DND-41 (cell line): ENCODE results near the gene CCDC63.

Source experiments
- ATAC-seq: fragments of 200-7000 bp; cut with Tn5 transposase; 3 replicates; pipeline ENCODE4 v1.9.1; 2021; ENCODE audit warnings: low read depth; ENCODE audit not compliant: insufficient read depth
- DNase-seq: peaks from one replicate; pipeline ENCODE4 v3.0.0-alpha.2; 2020
- H2AFZ ChIP-seq: 2 replicates; pipeline ENCODE4 v1.6.0; 2012; ENCODE audit warnings: low read depth, low read length
- H3K27ac ChIP-seq: 2 replicates; pipeline ENCODE4 v1.5.1; 2012; ENCODE audit warnings: low read length, inconsistent platforms
- H3K27me3 ChIP-seq: fragments of 200-600 bp; sonication (generic); 2 replicates; pipeline ENCODE4 v1.6.0; 2012; ENCODE audit warnings: low read length, mild to moderate bottlenecking, inconsistent platforms; ENCODE audit not compliant: insufficient read depth, poor library complexity
- H3K36me3 ChIP-seq: 2 replicates; pipeline ENCODE4 v1.5.1; 2012; ENCODE audit warnings: low read length, inconsistent platforms; ENCODE audit not compliant: insufficient read depth
- H3K4me1 ChIP-seq: 2 replicates; pipeline ENCODE4 v1.5.1; 2012; ENCODE audit warnings: mild to moderate bottlenecking, low read length; ENCODE audit not compliant: insufficient read depth
- H3K4me2 ChIP-seq: 2 replicates; pipeline ENCODE4 v1.6.0; 2012; ENCODE audit warnings: mild to moderate bottlenecking, moderate library complexity, low read length, inconsistent platforms; ENCODE audit not compliant: insufficient read depth
- H3K4me3 ChIP-seq, 2 experiments: fragments of 200-600 bp in 1 of 2; shearing (Covaris generic) in 1 of 2; 2 replicates each; pipeline ENCODE4 v1.5.1; 2012 to 2016; ENCODE audit warnings: inconsistent platforms in 2 of 2, low read length in 2 of 2, mild to moderate bottlenecking in 2 of 2, low read depth in 1 of 2, moderate library complexity in 1 of 2
- H3K79me2 ChIP-seq: 2 replicates; pipeline ENCODE4 v1.6.0; 2012; ENCODE audit warnings: low read length, inconsistent platforms; ENCODE audit not compliant: insufficient read depth
- H3K9ac ChIP-seq: 2 replicates; pipeline ENCODE4 v1.6.0; 2012; ENCODE audit warnings: low read depth, mild to moderate bottlenecking, inconsistent platforms, low read length, moderate library complexity
- H3K9me3 ChIP-seq: 2 replicates; pipeline ENCODE4 v1.5.1; 2012; ENCODE audit warnings: low read length, moderate library complexity, mild to moderate bottlenecking, inconsistent platforms; ENCODE audit not compliant: insufficient read depth, severe bottlenecking
- H4K20me1 ChIP-seq: 2 replicates; pipeline ENCODE4 v1.6.0; 2012; ENCODE audit warnings: low read length; ENCODE audit not compliant: insufficient read depth
- EZH2 ChIP-seq: IDR thresholded peaks from 3 replicates; pipeline ENCODE4 v1.6.1; 2012; ENCODE audit warnings: borderline replicate concordance, low read depth, mild to moderate bottlenecking, moderate library complexity, low read length, inconsistent platforms; ENCODE audit not compliant: severe bottlenecking
- TF ChIP-seq, protein P1 (sequence below): IDR thresholded peaks from 2 replicates; pipeline ENCODE4 v1.5.1; 2012; ENCODE audit warnings: borderline replicate concordance, low read length, moderate library complexity, mild to moderate bottlenecking; ENCODE audit not compliant: poor library complexity, severe bottlenecking; ENCODE audit errors: extremely low read depth

CCDC63 gene

DNA sequence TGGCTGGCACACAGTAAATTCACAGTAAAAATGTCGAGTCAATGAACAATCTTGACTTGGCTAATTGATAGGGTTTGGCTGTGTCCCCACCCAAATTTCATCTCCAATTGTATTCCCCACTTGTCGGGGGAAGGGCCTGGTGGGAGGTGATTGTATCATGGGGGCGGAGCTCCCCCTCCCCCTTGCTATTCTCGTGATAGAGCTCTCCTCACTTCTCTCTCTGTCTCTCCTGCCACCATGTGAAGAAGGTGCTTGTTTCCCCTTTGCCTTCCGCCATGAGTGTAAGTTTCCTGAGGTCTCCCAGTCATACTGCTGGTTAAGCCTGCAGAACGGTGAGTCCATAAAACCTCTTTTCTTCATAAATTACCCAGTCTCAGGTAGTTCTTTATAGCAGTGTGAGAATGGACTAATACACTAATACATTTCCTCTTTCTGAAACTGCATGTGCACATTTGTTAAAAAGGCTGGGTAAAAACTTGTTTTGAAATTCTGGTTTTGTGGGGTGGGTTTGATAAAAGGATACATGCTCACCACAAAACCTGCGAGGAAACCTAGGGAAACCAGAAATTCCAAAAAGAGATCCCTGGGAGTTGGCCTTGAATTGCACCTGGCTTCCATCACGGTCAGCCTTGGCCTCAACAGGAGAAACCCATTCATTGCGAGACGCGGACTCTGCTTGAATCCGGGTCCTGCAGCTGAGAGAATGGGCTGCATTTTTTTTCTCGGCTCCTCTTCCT is 89.7 kb downstream of the CCDC63 start:
- DNase-seq (no peak), ATAC-seq (no peak)
- H4K20me1 ChIP-seq: no peaks in the 10 kb centered on the region
- H3K4me1 ChIP-seq: no peaks in the 10 kb centered on the region
- H3K27ac ChIP-seq: no peak overlapping the region
- no peak overlapping the region for H3K4me2 ChIP-seq
- TF ChIP-seq EZH2: no peak
- TF ChIP-seq, protein P1, sequence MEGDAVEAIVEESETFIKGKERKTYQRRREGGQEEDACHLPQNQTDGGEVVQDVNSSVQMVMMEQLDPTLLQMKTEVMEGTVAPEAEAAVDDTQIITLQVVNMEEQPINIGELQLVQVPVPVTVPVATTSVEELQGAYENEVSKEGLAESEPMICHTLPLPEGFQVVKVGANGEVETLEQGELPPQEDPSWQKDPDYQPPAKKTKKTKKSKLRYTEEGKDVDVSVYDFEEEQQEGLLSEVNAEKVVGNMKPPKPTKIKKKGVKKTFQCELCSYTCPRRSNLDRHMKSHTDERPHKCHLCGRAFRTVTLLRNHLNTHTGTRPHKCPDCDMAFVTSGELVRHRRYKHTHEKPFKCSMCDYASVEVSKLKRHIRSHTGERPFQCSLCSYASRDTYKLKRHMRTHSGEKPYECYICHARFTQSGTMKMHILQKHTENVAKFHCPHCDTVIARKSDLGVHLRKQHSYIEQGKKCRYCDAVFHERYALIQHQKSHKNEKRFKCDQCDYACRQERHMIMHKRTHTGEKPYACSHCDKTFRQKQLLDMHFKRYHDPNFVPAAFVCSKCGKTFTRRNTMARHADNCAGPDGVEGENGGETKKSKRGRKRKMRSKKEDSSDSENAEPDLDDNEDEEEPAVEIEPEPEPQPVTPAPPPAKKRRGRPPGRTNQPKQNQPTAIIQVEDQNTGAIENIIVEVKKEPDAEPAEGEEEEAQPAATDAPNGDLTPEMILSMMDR: no peak
- H2AFZ ChIP-seq: no peak overlapping the region
- no peaks in the 10 kb centered on the region for H3K36me3 ChIP-seq
- H3K9ac ChIP-seq: no peak overlapping the region
- no peaks in the 10 kb centered on the region for H3K79me2 ChIP-seq
- H3K9me3 ChIP-seq: no peaks in the 10 kb centered on the region
- H3K27me3 ChIP-seq: no peaks in the 10 kb centered on the region
- H3K4me3 ChIP-seq: no peak overlapping the region

- Histone ChIP-seq H3K4me2 (no peak overlapping the region), H3K4me3 (no peak overlapping the region), H3K9me3 (no peaks in the 10 kb centered on the region), H3K27ac (no peak overlapping the region), H3K27me3 (no peaks in the 10 kb centered on the region), H3K79me2 (no peaks in the 10 kb centered on the region), H3K4me1 (no peaks in the 10 kb centered on the region), H4K20me1 (no peaks in the 10 kb centered on the region), H3K36me3 (no peaks in the 10 kb centered on the region), H3K9ac (no peak overlapping the region), H2AFZ (no peak overlapping the region)
- TF ChIP-seq EZH2: no peak
- TF ChIP-seq, protein P1: peak; percentile 91
- DNase-seq: peak; percentile 45
- peak; percentile 50; the same call in 2 of the 3 replicates for ATAC-seq
These were observed 90.4 kb downstream of the CCDC63 start for GRCh38 chr12:110937104-110937641.

DNA sequence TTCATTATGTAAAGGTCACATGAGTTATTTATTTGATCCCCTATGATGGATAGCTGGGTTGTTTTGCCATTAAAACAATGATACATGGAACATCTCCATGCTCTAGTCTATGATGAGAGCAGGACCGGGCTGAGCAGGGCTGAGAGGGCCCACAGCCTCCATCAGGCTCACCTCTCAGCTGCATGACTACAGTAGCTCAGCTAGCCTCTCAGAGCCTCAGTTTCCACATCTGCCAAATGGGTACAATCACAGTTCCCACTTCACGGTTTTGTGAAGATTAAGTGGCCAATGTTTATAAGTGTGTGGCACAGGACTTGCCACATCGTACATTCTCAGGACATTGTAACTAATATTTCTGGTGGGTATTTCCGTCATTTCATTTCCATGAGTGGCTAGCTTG is 93.5 kb downstream of the CCDC63 start:
- no peak overlapping the region for H2AFZ ChIP-seq
- no peak for ATAC-seq
- no peaks in the 10 kb centered on the region for H3K36me3 ChIP-seq
- no peaks in the 10 kb centered on the region for H3K4me1 ChIP-seq
- peaks cover under 1% of the 10 kb centered on the region for H3K9me3 ChIP-seq
- no peak overlapping the region for H3K27ac ChIP-seq
- no peaks in the 10 kb centered on the region for H4K20me1 ChIP-seq
- TF ChIP-seq, protein P1: no peak
- no peaks in the 10 kb centered on the region for H3K79me2 ChIP-seq
- no peak overlapping the region for H3K4me3 ChIP-seq
- H3K27me3 ChIP-seq: peaks cover 3% of the 10 kb centered on the region
- DNase-seq: no peak
- no peak overlapping the region for H3K4me2 ChIP-seq
- no peak overlapping the region for H3K9ac ChIP-seq
